ENCODE data around the gene DIP2C.
"Not testable (repeated sequence)": the region's sequence is repeated elsewhere in the genome, so short reads cannot be mapped to it uniquely, and the experiment has no call there.

DIP2C gene

GRCh38 chr10:533186-533585 lies 156.3 kb downstream of the DIP2C start:
- DNase-seq (ENCODE audit: low spot score) = no peak

- not testable (repeated sequence) for DNase-seq (ENCODE audit: low spot score)
Observed at GRCh38 chr10:532331-532730, 157.1 kb downstream of the DIP2C start.

- no peak for DNase-seq (ENCODE audit: low spot score)
Observed at GRCh38 chr10:531541-531940, 157.9 kb downstream of the DIP2C start.

GRCh38 chr10:530717-531116 lies 158.8 kb downstream of the DIP2C start:
- DNase-seq (ENCODE audit: low spot score) = no peak

GRCh38 chr10:529468-530230 lies 159.8 kb downstream of the DIP2C start:
- no peak for DNase-seq (ENCODE audit: low spot score)

GRCh38 chr10:528173-529165 lies 161.0 kb downstream of the DIP2C start:
- no peak for DNase-seq (ENCODE audit: low spot score)

GRCh38 chr10:527416-527815 lies 162.1 kb downstream of the DIP2C start:
- no peak for DNase-seq (ENCODE audit: low spot score)

- no peak for DNase-seq (ENCODE audit: low spot score)
Observed at GRCh38 chr10:526651-527312, 162.7 kb downstream of the DIP2C start.

GRCh38 chr10:525565-526315 lies 163.7 kb downstream of the DIP2C start:
- peak; percentile 42 for DNase-seq (ENCODE audit: low spot score)

GRCh38 chr10:523925-524324 lies 165.5 kb downstream of the DIP2C start:
- DNase-seq (ENCODE audit: low spot score) = no peak

GRCh38 chr10:522350-522749 lies 167.1 kb downstream of the DIP2C start:
- DNase-seq (ENCODE audit: low spot score) = no peak

- no peak for DNase-seq (ENCODE audit: low spot score)
Observed at GRCh38 chr10:521261-522250, 167.9 kb downstream of the DIP2C start.

GRCh38 chr10:520402-520787 lies 169.1 kb downstream of the DIP2C start:
- peak; percentile 16 for DNase-seq (ENCODE audit: low spot score)

- DNase-seq (ENCODE audit: low spot score) = no peak
Observed at GRCh38 chr10:519716-520401, 169.6 kb downstream of the DIP2C start.

- no peak for DNase-seq (ENCODE audit: low spot score)
Observed at GRCh38 chr10:519055-519715, 170.3 kb downstream of the DIP2C start.

GRCh38 chr10:517872-518475 lies 171.5 kb downstream of the DIP2C start:
- no peak for DNase-seq (ENCODE audit: low spot score)

- DNase-seq (ENCODE audit: low spot score) = no peak
Observed at GRCh38 chr10:517241-517830, 172.1 kb downstream of the DIP2C start.

GRCh38 chr10:516764-517163 lies 172.7 kb downstream of the DIP2C start:
- DNase-seq (ENCODE audit: low spot score) = no peak

GRCh38 chr10:515674-516073 lies 173.8 kb downstream of the DIP2C start:
- DNase-seq (ENCODE audit: low spot score) = no peak

Data from kidney tubule cell (primary cell).